Body of pancreas (tissue), 4 donors: ENCODE measurements around the gene FBXO7. TPM values are rescaled to one million over a fixed set of nuclear protein-coding genes. Genes with fewer than 3 reads are reported as not detected.
A peak's percentile ranks its signal among the peaks of the same experiment; 100 is the strongest.

ENCODE experiments used
- ATAC-seq: fragments of 150-250 bp; one replicate; pipeline ENCODE4 v1.9.1; 2016
- DNase-seq, 4 donors: peaks; one replicate each; pipeline ENCODE4 v3.0.0-alpha.2; 2019
- H3K27ac ChIP-seq, 4 donors: fragments of 200-600 bp; sonication (generic); 1 replicate in 3 of 4; 2 replicates in 1 of 4; pipeline versions ENCODE4 v1.5.1 to v1.6.1; 2016 to 2019; ENCODE audit warnings: mild to moderate bottlenecking in 1 of 4, mixed read lengths in 1 of 4, moderate library complexity in 1 of 4
- H3K27me3 ChIP-seq, 2 donors: fragments of 200-600 bp; sonication (generic); one replicate each; pipeline ENCODE4 v1.6.0; 2016; ENCODE audit warnings: mild to moderate bottlenecking in 1 of 2
- H3K36me3 ChIP-seq, 2 donors: fragments of 200-600 bp; sonication (generic); replicated peaks in 1 of 2; 2 replicates each; pipeline ENCODE4 v1.5.1; 2016; ENCODE audit warnings: low read depth in 2 of 2; ENCODE audit not compliant: insufficient read depth in 1 of 2
- H3K4me1 ChIP-seq: fragments of 200-600 bp; sonication (generic); one replicate; pipeline ENCODE4 v1.6.0; 2016
- H3K4me3 ChIP-seq, 2 donors: fragments of 200-600 bp; sonication (generic); 1 replicate in 1 of 2; 2 replicates in 1 of 2; pipeline ENCODE4 v1.5.1; 2016 to 2019
- H3K9me3 ChIP-seq, 3 donors: fragments of 200-600 bp; sonication (generic); 1 replicate in 2 of 3; 2 replicates in 1 of 3; pipeline ENCODE4 v1.5.1; 2016
- POLR2A ChIP-seq, 3 donors: fragments of 450-650 bp; IDR thresholded peaks; one replicate each; pipeline ENCODE4 v1.6.1; 2016; ENCODE audit warnings: antibody characterized with exemption in 3 of 3, mild to moderate bottlenecking in 2 of 3
- WGBS, 2 donors: methylation state at CpG; one replicate each; pipeline ENCODE4 v1.1.5; 2017; 5-methylcytosine and 5-hydroxymethylcytosine counted together
- intact Hi-C: fragments of 100-400 bp; cut with DNase I; formaldehyde crosslinking; loops from one replicate; pipeline ENCODE4 v1.15.1; 2023
- total RNA-seq, 2 donors: library from RNA; depleted of rRNA; stranded (reverse); fragments of >200 nt; gene quantifications; one replicate each; pipeline ENCODE4 v1.1.0, GENCODE V29; 2016
- TF ChIP-seq, protein P1 (sequence below), 7 experiments: fragments of 450-650 bp in 4 of 7; fragments of 200-600 bp in 3 of 7; sonication (generic) in 3 of 7; IDR thresholded peaks; one replicate each; pipeline ENCODE4 v1.5.1; 2016 to 2019; ENCODE audit warnings: antibody characterized with exemption in 7 of 7

The FBXO7 gene
- total RNA-seq, 2 donors from 2014 or later: 54.2 to 56.7 TPM

DNA sequence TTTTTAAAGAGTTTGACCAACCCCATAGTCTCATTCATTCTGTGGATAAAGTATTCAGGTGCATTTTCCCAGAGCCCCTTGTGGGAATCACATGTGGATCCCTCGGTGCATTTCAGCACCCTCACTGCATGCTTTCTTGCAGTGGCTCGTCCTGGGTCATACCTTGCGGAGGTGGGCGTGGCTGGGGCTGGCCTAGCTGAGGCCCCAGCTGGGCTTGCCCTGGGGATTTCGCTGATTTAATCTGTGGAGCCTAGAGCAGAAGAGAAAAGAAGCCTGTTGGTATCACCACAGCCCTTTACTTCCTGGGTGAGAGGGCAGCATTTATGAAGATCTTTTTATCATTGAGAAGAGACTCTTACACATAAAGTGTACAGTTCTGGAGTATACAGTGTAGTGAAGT lies 53.1 kb downstream of the FBXO7 start:
- DNase-seq (no peak), ATAC-seq (no peak)
- Histone ChIP-seq H3K27ac (no peak overlapping the region), H3K4me3 (no peak overlapping the region), H3K27me3 (no peaks in the 10 kb centered on the region), H3K9me3 (no peaks in the 10 kb centered on the region), H3K4me1 (peaks cover 4% of the 10 kb centered on the region), H3K36me3 (no peaks in the 10 kb centered on the region)
- intact Hi-C loops: loop anchor here (5.0 kb wide), 2 partner anchors 460 to 475 kb away; no protein-coding TSS in a partner anchor
- TF ChIP-seq POLR2A (IDR thresholded peaks at IDR 0.05): no peak
- TF ChIP-seq, protein P1, sequence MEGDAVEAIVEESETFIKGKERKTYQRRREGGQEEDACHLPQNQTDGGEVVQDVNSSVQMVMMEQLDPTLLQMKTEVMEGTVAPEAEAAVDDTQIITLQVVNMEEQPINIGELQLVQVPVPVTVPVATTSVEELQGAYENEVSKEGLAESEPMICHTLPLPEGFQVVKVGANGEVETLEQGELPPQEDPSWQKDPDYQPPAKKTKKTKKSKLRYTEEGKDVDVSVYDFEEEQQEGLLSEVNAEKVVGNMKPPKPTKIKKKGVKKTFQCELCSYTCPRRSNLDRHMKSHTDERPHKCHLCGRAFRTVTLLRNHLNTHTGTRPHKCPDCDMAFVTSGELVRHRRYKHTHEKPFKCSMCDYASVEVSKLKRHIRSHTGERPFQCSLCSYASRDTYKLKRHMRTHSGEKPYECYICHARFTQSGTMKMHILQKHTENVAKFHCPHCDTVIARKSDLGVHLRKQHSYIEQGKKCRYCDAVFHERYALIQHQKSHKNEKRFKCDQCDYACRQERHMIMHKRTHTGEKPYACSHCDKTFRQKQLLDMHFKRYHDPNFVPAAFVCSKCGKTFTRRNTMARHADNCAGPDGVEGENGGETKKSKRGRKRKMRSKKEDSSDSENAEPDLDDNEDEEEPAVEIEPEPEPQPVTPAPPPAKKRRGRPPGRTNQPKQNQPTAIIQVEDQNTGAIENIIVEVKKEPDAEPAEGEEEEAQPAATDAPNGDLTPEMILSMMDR (IDR thresholded peaks at IDR 0.05): no peak
- WGBS, 2 donors: 34 to 43% methylated on average over 5 of the region's 5 CpGs

DNA sequence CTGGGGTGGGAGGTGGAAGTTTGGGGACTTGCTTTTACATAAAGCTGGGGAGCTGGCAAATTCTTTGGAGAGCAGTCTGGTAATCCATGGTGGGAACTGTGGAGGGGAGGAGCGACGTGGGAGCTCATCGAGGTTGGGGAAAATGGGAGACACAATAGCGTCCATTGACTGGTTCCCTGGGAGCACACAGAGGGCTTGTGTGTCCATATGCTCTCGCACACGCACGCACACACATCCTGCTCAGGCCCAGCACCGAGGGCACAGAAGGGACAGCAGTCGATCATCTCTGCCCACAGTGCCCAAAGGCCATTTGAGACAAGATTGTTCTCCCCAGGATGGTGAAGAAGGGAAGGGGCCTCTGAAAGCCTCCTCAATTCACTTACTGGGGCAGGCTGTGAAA lies 53.7 kb downstream of the FBXO7 start:
- ATAC-seq: no peak
- no peaks in the 10 kb centered on the region for H3K9me3 ChIP-seq
- 43 to 45% methylated on average over 9 of the region's 9 CpGs for WGBS, 2 donors
- intact Hi-C loops: loop anchor here (5.0 kb wide), 2 partner anchors 459 to 474 kb away; no protein-coding TSS in a partner anchor
- no peak overlapping the region for H3K27ac ChIP-seq
- H3K27me3 ChIP-seq: no peaks in the 10 kb centered on the region
- H3K4me1 ChIP-seq: peaks cover 6% of the 10 kb centered on the region
- H3K4me3 ChIP-seq: no peak overlapping the region
- TF ChIP-seq, protein P1 (IDR thresholded peaks at IDR 0.05): no peak
- TF ChIP-seq POLR2A (IDR thresholded peaks at IDR 0.05): no peak
- no peaks in the 10 kb centered on the region for H3K36me3 ChIP-seq
- no peak for DNase-seq

DNA sequence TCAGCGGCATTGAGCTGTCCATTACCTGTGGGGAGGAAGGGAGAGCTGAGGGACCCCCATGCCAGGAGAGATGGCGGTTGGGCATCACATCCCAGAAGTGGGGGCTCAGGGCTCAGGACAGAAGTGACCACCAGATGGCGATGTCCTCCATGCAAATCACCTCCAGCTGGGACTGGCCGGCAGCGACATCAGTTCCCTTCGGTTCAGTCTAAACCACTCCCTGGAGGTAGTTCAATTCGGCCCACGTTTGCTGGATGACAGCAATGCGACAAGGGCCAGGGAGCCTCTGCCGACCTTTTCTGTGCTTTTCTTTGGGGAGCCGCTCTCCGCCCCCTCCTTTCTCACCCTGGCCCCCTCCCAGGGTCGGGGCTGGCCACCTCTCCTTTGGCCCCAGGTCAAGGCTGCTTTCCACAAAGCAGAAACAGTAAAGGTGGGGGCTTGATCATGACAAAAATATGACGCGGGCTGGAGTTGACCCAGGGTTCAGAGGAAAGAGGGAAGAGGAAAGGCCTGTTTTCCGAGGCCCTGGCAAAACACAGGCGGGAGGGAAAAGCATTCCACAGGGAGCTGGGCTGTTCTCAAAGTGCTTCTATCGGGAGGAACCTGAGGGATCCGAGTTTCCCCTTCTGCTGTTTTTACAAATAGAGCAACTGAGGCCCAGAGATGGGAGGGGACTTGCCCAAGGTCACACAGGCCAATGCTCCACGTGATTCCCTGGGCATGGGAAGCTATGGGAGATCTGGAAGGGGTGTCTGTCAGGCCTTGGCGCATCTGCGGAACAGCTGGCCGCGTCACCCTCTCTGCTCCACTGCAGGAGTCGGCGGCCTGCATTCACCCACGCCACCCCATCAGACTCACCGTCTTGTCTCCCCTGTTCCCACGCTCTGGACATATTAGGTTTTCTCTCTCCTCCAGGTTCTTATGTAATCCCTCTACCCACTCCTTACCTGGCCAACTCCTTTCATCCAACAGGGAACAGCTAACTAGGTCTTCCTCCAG lies 54.7 kb downstream of the FBXO7 start:
- WGBS, 2 donors: 31 to 45% methylated on average over 18 to 29 of the region's 29 CpGs
- Histone ChIP-seq H3K27ac (peak overlapping the region in 2 of 4 donors; percentile 39 to 54), H3K4me3 (no peak overlapping the region), H3K36me3 (no peaks in the 10 kb centered on the region), H3K4me1 (peaks cover 15% of the 10 kb centered on the region), H3K27me3 (no peaks in the 10 kb centered on the region), H3K9me3 (no peaks in the 10 kb centered on the region)
- ATAC-seq: peak; percentile 63
- intact Hi-C loops: loop anchor here (5.0 kb wide), 2 partner anchors 458 to 473 kb away; no protein-coding TSS in a partner anchor
- TF ChIP-seq, protein P1 (IDR thresholded peaks at IDR 0.05): peak; percentile 59 to 85 (median 79)
- TF ChIP-seq POLR2A (IDR thresholded peaks at IDR 0.05): peak in 1 of 3 donors; percentile 11
- peak; percentile 77 to 86 (median 84) for DNase-seq

DNA sequence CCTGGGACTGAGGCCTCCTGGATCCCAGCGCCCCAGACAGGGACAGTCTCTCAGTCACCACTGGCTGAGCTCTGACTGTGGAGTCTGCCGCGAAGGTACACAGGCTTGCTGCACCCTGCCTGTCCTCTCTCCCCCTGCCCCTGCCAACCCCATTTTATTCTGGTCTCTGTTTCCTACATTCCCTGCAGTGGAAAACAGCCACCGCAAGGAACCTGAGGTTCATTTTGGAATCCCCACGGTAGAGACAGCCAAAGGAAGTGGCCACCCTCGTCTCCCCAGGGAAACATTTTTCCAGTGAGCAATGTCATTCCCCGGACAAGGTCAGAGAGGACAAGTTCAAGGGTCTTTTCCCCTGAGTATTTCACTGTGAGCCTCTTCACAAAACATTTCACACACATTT lies 56.6 kb downstream of the FBXO7 start:
- peak in 1 of 4 donors; percentile 32 for DNase-seq
- peaks cover 21% of the 10 kb centered on the region for H3K4me1 ChIP-seq
- intact Hi-C loops: loop anchor here (10.0 kb wide), 1 partner anchor 274 kb away; the partner anchor contains the start of gene TIMP3
- TF ChIP-seq, protein P1 (IDR thresholded peaks at IDR 0.05): no peak
- TF ChIP-seq POLR2A (IDR thresholded peaks at IDR 0.05): no peak
- H3K27ac ChIP-seq: peak overlapping the region in 2 of 4 donors; percentile 22 to 70
- 45 to 53% methylated on average over 7 of the region's 7 CpGs for WGBS, 2 donors
- no peaks in the 10 kb centered on the region for H3K9me3 ChIP-seq
- no peak for ATAC-seq
- H3K27me3 ChIP-seq: no peaks in the 10 kb centered on the region
- no peaks in the 10 kb centered on the region for H3K36me3 ChIP-seq
- H3K4me3 ChIP-seq: no peak overlapping the region
